ENCODE data around the gene ZNF639.

ZNF639 gene

DNA sequence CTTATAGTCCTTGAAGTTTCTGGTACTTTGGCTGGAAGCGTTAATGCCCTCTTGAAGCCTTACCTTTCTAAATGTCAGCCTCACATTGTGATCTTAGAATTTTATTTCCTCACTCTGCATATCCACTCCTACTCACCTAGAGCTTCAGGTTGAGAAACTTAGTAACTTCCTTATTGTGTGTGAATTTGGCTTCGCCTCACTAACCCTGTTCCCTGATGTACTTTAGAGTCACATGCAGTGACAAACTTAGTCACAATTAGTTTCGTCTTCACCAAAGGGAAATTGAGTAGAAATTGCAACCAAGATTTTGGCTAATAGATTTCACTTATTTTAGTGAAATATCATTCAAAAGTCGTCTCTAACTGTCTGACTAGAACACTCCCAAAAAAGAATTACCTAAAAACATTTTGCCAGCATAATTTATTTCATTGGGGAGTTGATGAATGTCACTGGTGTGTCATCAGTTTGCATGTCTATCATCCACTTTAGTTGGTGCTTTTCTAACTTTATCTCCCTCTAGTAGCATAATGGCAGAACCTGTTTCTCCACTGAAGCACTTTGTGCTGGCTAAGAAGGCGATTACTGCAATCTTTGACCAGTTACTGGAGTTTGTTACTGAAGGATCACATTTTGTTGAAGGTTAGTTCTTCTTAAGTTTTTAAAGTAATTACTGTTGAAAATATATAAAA, 25.6 kb downstream of the ZNF639 start:
- in situ Hi-C loops (cut with HindIII; ENCODE audit: low sequenced_read_pairs), result no loop called here
- H3K4me3 ChIP-seq (ENCODE audit: low read depth, low read length), result peak overlapping the region; percentile 59
- DNase-seq (ENCODE audit: low read depth, low spot score), result no peak
- TF ChIP-seq, protein P1, sequence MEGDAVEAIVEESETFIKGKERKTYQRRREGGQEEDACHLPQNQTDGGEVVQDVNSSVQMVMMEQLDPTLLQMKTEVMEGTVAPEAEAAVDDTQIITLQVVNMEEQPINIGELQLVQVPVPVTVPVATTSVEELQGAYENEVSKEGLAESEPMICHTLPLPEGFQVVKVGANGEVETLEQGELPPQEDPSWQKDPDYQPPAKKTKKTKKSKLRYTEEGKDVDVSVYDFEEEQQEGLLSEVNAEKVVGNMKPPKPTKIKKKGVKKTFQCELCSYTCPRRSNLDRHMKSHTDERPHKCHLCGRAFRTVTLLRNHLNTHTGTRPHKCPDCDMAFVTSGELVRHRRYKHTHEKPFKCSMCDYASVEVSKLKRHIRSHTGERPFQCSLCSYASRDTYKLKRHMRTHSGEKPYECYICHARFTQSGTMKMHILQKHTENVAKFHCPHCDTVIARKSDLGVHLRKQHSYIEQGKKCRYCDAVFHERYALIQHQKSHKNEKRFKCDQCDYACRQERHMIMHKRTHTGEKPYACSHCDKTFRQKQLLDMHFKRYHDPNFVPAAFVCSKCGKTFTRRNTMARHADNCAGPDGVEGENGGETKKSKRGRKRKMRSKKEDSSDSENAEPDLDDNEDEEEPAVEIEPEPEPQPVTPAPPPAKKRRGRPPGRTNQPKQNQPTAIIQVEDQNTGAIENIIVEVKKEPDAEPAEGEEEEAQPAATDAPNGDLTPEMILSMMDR (IDR thresholded peaks at IDR 0.05; ENCODE audit: low read depth, low read length), result no peak

GRCh38 chr3:179355996-179356395, 33.2 kb downstream of the ZNF639 start:
- TF ChIP-seq, protein P1 (IDR thresholded peaks at IDR 0.05; ENCODE audit: low read depth, low read length), result no peak
- no peak for DNase-seq (ENCODE audit: low read depth, low spot score)
- in situ Hi-C loops (cut with HindIII; ENCODE audit: low sequenced_read_pairs), result no loop called here

DNA sequence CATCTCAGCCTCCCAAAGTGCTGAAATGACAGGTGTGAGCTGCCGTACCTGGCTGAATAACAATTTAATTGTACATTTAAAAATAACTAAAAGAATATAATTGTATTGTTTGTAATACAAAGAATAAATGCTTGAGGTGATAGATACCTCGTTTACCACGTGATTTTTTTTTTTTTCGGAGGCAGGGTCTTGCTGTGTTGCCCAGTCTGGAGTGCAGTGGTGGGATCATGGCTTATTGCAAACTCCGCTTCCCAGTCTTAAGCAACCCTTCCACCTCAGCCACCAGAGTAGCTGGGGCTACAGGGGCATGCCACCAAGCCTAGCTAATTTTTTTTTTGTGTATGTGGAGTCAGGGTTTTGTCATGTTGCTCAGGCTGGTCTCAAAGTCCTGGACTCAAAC, 40.5 kb downstream of the ZNF639 start:
- H3K4me3 ChIP-seq (ENCODE audit: low read depth, low read length), result no peak overlapping the region
- TF ChIP-seq, protein P1 (IDR thresholded peaks at IDR 0.05; ENCODE audit: low read depth, low read length), result no peak
- DNase-seq (ENCODE audit: low read depth, low spot score), result no peak
- in situ Hi-C loops (cut with HindIII; ENCODE audit: low sequenced_read_pairs), result no loop called here

More at GRCh38 chr3:179355996-179356395, 33.2 kb downstream of the ZNF639 start:
- no peak overlapping the region for H3K4me3 ChIP-seq (ENCODE audit: low read depth, low read length)

GRCh38 chr3:179369621-179370020, 46.8 kb downstream of the ZNF639 start:
- in situ Hi-C loops (cut with HindIII; ENCODE audit: low sequenced_read_pairs), result no loop called here
- TF ChIP-seq, protein P1 (IDR thresholded peaks at IDR 0.05; ENCODE audit: low read depth, low read length), result no peak
- no peak for DNase-seq (ENCODE audit: low read depth, low spot score)
- H3K4me3 ChIP-seq (ENCODE audit: low read depth, low read length), result no peak overlapping the region

DNA sequence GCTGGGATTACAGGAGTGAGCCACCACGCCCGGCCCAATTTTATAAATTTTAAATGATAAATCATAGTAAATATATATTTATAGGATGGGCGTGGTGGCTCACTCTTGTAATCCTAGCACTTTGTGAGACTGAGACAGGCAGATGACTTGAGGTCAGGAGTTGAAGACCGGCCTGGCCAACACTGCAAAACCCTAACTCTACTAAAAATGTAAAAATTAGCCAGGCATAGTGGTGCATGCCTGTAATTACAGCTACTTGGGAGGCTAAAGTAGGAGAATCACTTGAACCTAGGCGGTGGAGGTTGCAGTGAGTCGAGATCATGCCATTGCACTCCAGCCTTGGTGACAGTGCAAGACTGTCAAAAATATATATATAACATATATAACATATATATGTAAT, 51.1 kb downstream of the ZNF639 start:
- in situ Hi-C loops (cut with HindIII; ENCODE audit: low sequenced_read_pairs), result no loop called here
- H3K4me3 ChIP-seq (ENCODE audit: low read depth, low read length), result no peak overlapping the region
- TF ChIP-seq, protein P1 (IDR thresholded peaks at IDR 0.05; ENCODE audit: low read depth, low read length), result no peak
- DNase-seq (ENCODE audit: low read depth, low spot score), result no peak

GRCh38 chr3:179375091-179375999, 52.5 kb downstream of the ZNF639 start:
- in situ Hi-C loops (cut with HindIII; ENCODE audit: low sequenced_read_pairs), result no loop called here
- TF ChIP-seq, protein P1 (IDR thresholded peaks at IDR 0.05; ENCODE audit: low read depth, low read length), result no peak
- no peak for DNase-seq (ENCODE audit: low read depth, low spot score)
- no peak overlapping the region for H3K4me3 ChIP-seq (ENCODE audit: low read depth, low read length)

All from astrocyte of the spinal cord (primary cell).